Measurements from ENCODE around the gene LAMTOR2. TPM values are rescaled to one million over a fixed set of nuclear protein-coding genes. Genes with fewer than 3 reads are reported as not detected.

Gene LAMTOR2
- total and polyA plus RNA-seq, 2 of the 4 experiments (the other 2 are of a cell fraction), result 50.0 to 89.0 TPM

DNA sequence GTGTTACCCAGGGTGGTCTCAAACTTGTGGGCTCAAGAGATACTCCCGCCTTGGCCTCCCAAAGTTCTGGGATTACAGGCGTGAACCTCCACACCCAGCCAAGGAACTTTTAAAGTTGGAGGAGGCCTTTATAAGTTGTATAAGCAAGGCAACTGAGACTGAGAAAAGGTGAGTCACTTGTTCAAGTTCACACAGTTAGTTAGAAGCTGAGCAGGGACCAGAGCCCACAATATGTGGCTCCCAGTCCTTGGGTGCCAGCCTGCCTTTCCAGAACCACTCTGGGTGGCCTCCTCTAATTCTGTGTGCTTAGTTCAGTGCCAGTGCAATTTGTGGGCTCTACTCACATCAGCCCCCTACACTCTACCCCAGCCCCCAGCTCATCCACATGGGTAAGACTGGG, 10.0 kb downstream of the LAMTOR2 start:
- Histone ChIP-seq H3K4ac (ENCODE audit: low read depth, low read length) (no peak overlapping the region), H3K9me3 (ENCODE audit: control insufficient read depth, insufficient read depth, low read length) (no peaks in the 10 kb centered on the region), H3K18ac (ENCODE audit: low read depth, low read length) (no peak overlapping the region), H2BK15ac (ENCODE audit: low read depth, low read length) (no peak overlapping the region), H2AK5ac (ENCODE audit: low read depth, low read length) (no peak overlapping the region), H3K79me1 (ENCODE audit: low read depth in 1 of 2, low read length in 2 of 2) (no peaks in the 10 kb centered on the region), H2BK5ac (ENCODE audit: low read depth, low read length, poor library complexity, severe bottlenecking) (no peak overlapping the region), H4K8ac (ENCODE audit: low read depth in 2 of 2, low read length in 2 of 2) (no peak overlapping the region), H3K23ac (ENCODE audit: low read depth, low read length) (no peak overlapping the region), H3K4me3 (ENCODE audit: insufficient read depth, low read depth, low read length) (no peak overlapping the region), H4K5ac (ENCODE audit: low read depth, low read length) (no peak overlapping the region), H2BK20ac (ENCODE audit: low read depth, low read length) (no peak overlapping the region), H3K4me2 (ENCODE audit: low read depth, low read length) (no peak overlapping the region), H2AK9ac (replicated peaks; ENCODE audit: low read depth, low read length, poor library complexity) (no peak overlapping the region), H4K20me1 (ENCODE audit: insufficient read depth, low read length) (no peaks in the 10 kb centered on the region), H2BK120ac (ENCODE audit: low read depth, low read length) (no peak overlapping the region), H3K4me1 (ENCODE audit: control insufficient read depth, insufficient read depth, low read length) (peaks cover 5% of the 10 kb centered on the region), H4K91ac (ENCODE audit: insufficient read depth, low read depth, low read length) (no peak overlapping the region), H3K27ac (ENCODE audit: insufficient read depth, low read length) (no peak overlapping the region), H3K56ac (ENCODE audit: extremely low read depth, insufficient read depth, low read length) (no peak overlapping the region), H2AFZ (replicated peaks; ENCODE audit: low read length, poor library complexity) (no peak overlapping the region), H3K14ac (replicated peaks; ENCODE audit: low read depth, low read length) (no peak overlapping the region), H3K9ac (ENCODE audit: low read depth, low read length) (no peak overlapping the region), H3K36me3 (ENCODE audit: control insufficient read depth, insufficient read depth, low read length) (no peaks in the 10 kb centered on the region), H3K27me3 (ENCODE audit: control insufficient read depth, insufficient read depth, low read length) (no peaks in the 10 kb centered on the region), H3K9me1 (ENCODE audit: insufficient read depth, low read length) (peaks cover 2% of the 10 kb centered on the region; the same call in 1 of the 2 replicates)
- in situ Hi-C loops (cut with MboI; ENCODE audit: low sequenced_read_pairs), result loop anchor here (5.0 kb wide), 1 partner anchor 127 kb away; no protein-coding TSS in a partner anchor
- dilution Hi-C loops (cut with HindIII; ENCODE audit: low sequenced_read_pairs, unreplicated experiment), result no loop called here
- BruUV-seq (replicated peaks), result no TSS peak
- no peak for TF ChIP-seq CEBPB (IDR thresholded peaks at IDR 0.05; ENCODE audit: low read depth, low read length)
- no peak for TF ChIP-seq FOS (IDR thresholded peaks at IDR 0.05; ENCODE audit: low read depth, low read length)
- TF ChIP-seq RAD21 (IDR thresholded peaks at IDR 0.05; ENCODE audit: low read length), result no peak
- no peak for TF ChIP-seq NFE2L2 (IDR thresholded peaks at IDR 0.05; ENCODE audit: low read depth, low read length)
- TF ChIP-seq BHLHE40 (IDR thresholded peaks at IDR 0.05; ENCODE audit: low read depth, low read length), result no peak
- TF ChIP-seq USF2 (IDR thresholded peaks at IDR 0.05; ENCODE audit: low read depth, low read length), result no peak
- TF ChIP-seq POLR2A (IDR thresholded peaks at IDR 0.05; ENCODE audit: low read depth, low read length), result no peak
- TF ChIP-seq, protein P1, sequence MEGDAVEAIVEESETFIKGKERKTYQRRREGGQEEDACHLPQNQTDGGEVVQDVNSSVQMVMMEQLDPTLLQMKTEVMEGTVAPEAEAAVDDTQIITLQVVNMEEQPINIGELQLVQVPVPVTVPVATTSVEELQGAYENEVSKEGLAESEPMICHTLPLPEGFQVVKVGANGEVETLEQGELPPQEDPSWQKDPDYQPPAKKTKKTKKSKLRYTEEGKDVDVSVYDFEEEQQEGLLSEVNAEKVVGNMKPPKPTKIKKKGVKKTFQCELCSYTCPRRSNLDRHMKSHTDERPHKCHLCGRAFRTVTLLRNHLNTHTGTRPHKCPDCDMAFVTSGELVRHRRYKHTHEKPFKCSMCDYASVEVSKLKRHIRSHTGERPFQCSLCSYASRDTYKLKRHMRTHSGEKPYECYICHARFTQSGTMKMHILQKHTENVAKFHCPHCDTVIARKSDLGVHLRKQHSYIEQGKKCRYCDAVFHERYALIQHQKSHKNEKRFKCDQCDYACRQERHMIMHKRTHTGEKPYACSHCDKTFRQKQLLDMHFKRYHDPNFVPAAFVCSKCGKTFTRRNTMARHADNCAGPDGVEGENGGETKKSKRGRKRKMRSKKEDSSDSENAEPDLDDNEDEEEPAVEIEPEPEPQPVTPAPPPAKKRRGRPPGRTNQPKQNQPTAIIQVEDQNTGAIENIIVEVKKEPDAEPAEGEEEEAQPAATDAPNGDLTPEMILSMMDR (conservative IDR thresholded peaks at IDR 0.05; ENCODE audit: low read depth, low read length), result no peak
- TF ChIP-seq RCOR1 (IDR thresholded peaks at IDR 0.05; ENCODE audit: insufficient replicate concordance, low read length), result no peak
- no peak for TF ChIP-seq MAFK (IDR thresholded peaks at IDR 0.05; ENCODE audit: low read depth, low read length)
- TF ChIP-seq MXI1 (IDR thresholded peaks at IDR 0.05; ENCODE audit: borderline replicate concordance, low read depth, low read length), result no peak
- TF ChIP-seq SMC3 (IDR thresholded peaks at IDR 0.05; ENCODE audit: low read depth, low read length), result no peak
- TF ChIP-seq MAZ (IDR thresholded peaks at IDR 0.05; ENCODE audit: borderline replicate concordance, low read depth, low read length), result no peak
- no peak for TF ChIP-seq ELK1 (IDR thresholded peaks at IDR 0.05; ENCODE audit: borderline replicate concordance, low read depth, low read length)
- DNase-seq (no peak), ATAC-seq (ENCODE audit: low read depth) (no peak)
- no CpG with 5 or more reads among the region's 2 CpGs for WGBS, 2 experiments (ENCODE audit: extremely low coverage in 2 of 2, insufficient read length in 1 of 2)
- ChIA-PET POLR2A (ENCODE audit: unreplicated experiment) (no interaction called here), CTCF (no interaction called here)
- intact Hi-C loops (cut with micrococcal nuclease), result no loop called here
